Right lobe of liver (tissue), 4 donors: ENCODE data around the gene BICDL1.

ENCODE experiments used
- POLR2A ChIP-seq: fragments of 450-650 bp; IDR thresholded peaks from one replicate; pipeline ENCODE4 v1.6.1; 2017; ENCODE audit warnings: antibody characterized with exemption, mild to moderate bottlenecking
- TF ChIP-seq, protein P1 (sequence below), 4 donors: fragments of 200-600 bp in 3 of 4; fragments of 450-650 bp in 1 of 4; IDR thresholded peaks; one replicate each; pipeline versions ENCODE4 v1.5.1 to v1.8.0; 2016 to 2022; ENCODE audit warnings: antibody characterized with exemption in 4 of 4, mild to moderate bottlenecking in 2 of 4
- donor health status: DM: no; HTN: no; CAD: no.
- donor health status: DM: no; HTN: no; CAD: no.
- donor health status: DM: no; HTN: yes; CAD: no.

DNA sequence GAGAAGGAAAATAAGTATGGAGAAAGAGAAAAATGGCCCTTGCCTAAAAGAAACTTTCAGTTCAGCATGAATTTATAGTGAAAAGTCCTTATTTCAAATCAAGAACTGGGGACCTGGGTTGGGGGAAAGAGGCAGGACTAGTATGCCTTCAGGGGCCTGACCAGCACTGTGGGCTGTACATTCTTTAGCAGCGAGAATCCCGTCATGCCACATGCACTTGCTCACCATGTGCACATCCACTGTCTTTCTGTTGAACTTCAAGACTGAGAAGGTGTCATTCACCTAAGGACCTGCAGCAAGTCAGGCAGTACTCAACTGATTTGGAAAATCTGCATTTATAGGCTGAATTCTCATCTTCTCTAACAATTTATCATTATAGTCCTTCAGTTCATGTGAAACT, 77.3 kb downstream of the BICDL1 start:
- TF ChIP-seq, protein P1, sequence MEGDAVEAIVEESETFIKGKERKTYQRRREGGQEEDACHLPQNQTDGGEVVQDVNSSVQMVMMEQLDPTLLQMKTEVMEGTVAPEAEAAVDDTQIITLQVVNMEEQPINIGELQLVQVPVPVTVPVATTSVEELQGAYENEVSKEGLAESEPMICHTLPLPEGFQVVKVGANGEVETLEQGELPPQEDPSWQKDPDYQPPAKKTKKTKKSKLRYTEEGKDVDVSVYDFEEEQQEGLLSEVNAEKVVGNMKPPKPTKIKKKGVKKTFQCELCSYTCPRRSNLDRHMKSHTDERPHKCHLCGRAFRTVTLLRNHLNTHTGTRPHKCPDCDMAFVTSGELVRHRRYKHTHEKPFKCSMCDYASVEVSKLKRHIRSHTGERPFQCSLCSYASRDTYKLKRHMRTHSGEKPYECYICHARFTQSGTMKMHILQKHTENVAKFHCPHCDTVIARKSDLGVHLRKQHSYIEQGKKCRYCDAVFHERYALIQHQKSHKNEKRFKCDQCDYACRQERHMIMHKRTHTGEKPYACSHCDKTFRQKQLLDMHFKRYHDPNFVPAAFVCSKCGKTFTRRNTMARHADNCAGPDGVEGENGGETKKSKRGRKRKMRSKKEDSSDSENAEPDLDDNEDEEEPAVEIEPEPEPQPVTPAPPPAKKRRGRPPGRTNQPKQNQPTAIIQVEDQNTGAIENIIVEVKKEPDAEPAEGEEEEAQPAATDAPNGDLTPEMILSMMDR (IDR thresholded peaks at IDR 0.05), result no peak
- no peak for TF ChIP-seq POLR2A
